Thyroid gland (tissue), 4 donors: ENCODE results near the gene DRAM1.

Experiments used
- POLR2A ChIP-seq, 2 donors: fragments of 450-650 bp; IDR thresholded peaks; one replicate each; pipeline ENCODE4 v1.6.1; 2017; ENCODE audit warnings: antibody characterized with exemption in 2 of 2, mild to moderate bottlenecking in 2 of 2, moderate library complexity in 1 of 2
- TF ChIP-seq, protein P1 (sequence below), 6 experiments: fragments of 200-600 bp in 3 of 6; fragments of 450-650 bp in 3 of 6; sonication (generic) in 3 of 6; IDR thresholded peaks; one replicate each; pipeline ENCODE4 v1.5.1; 2016 to 2019; ENCODE audit warnings: antibody characterized with exemption in 6 of 6, mild to moderate bottlenecking in 2 of 6, inconsistent platforms in 1 of 6, moderate library complexity in 1 of 6

DNA sequence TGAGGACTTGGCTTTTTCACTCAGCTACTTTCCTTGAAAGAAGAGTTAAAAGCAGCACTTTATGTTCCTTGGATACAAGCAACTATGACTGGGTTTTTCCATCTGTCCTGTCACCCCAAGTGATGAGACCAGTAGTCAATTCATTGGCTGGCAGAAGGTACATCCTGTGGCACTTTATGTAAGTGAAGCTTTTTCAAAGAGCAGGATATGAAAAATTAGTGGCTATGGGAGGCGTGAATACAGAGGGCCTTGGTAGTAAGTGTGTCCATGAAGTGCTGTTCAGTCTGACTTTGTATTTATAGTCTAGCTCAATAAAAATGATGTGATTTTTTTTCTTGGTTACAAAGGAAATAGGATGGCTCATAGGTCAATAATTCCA is 68.8 kb downstream of the DRAM1 start:
- TF ChIP-seq, protein P1, sequence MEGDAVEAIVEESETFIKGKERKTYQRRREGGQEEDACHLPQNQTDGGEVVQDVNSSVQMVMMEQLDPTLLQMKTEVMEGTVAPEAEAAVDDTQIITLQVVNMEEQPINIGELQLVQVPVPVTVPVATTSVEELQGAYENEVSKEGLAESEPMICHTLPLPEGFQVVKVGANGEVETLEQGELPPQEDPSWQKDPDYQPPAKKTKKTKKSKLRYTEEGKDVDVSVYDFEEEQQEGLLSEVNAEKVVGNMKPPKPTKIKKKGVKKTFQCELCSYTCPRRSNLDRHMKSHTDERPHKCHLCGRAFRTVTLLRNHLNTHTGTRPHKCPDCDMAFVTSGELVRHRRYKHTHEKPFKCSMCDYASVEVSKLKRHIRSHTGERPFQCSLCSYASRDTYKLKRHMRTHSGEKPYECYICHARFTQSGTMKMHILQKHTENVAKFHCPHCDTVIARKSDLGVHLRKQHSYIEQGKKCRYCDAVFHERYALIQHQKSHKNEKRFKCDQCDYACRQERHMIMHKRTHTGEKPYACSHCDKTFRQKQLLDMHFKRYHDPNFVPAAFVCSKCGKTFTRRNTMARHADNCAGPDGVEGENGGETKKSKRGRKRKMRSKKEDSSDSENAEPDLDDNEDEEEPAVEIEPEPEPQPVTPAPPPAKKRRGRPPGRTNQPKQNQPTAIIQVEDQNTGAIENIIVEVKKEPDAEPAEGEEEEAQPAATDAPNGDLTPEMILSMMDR (IDR thresholded peaks at IDR 0.05): no peak
- no peak for TF ChIP-seq POLR2A (IDR thresholded peaks at IDR 0.05)
